Sigmoid colon (tissue), 7 donors: ENCODE measurements around the gene DDX1. TPM values are rescaled to one million over a fixed set of nuclear protein-coding genes. Genes with fewer than 3 reads are reported as not detected.

ENCODE experiments used
- DNase-seq: peaks from one replicate; pipeline ENCODE4 v3.0.0-alpha.2; 2019
- H3K27ac ChIP-seq, 4 donors: fragments of 200-600 bp; sonication (generic); one replicate each; pipeline ENCODE4 v1.5.1; 2016 to 2019; ENCODE audit warnings: mild to moderate bottlenecking in 1 of 4
- H3K27me3 ChIP-seq, 3 donors: fragments of 200-600 bp; sonication (generic); one replicate each; pipeline ENCODE4 v1.5.1; 2019; ENCODE audit warnings: mild to moderate bottlenecking in 1 of 3
- H3K36me3 ChIP-seq, 4 donors: fragments of 200-600 bp; sonication (generic); one replicate each; pipeline ENCODE4 v1.5.1; 2016 to 2019
- H3K4me1 ChIP-seq, 4 donors: fragments of 200-600 bp; sonication (generic); one replicate each; pipeline ENCODE4 v1.5.1; 2017 to 2019
- H3K4me3 ChIP-seq, 4 donors: fragments of 200-600 bp; sonication (generic); one replicate each; pipeline ENCODE4 v1.5.1; 2017 to 2019; ENCODE audit warnings: mild to moderate bottlenecking in 2 of 4, moderate library complexity in 1 of 4
- H3K9me3 ChIP-seq, 4 donors: fragments of 200-600 bp in 3 of 4; sonication (generic) in 3 of 4; one replicate each; pipeline versions ENCODE4 v1.5.1 to v1.6.1; 2013 to 2019
- EP300 ChIP-seq, 4 donors: sonication (generic); formaldehyde crosslinking; IDR thresholded peaks; one replicate each; pipeline ENCODE4 v1.6.1; 2017; ENCODE audit warnings: antibody characterized with exemption in 4 of 4
- POLR2A ChIP-seq, 2 donors: fragments of 450-650 bp; IDR thresholded peaks; one replicate each; pipeline ENCODE4 v1.6.1; 2016; ENCODE audit warnings: antibody characterized with exemption in 2 of 2, mild to moderate bottlenecking in 2 of 2, moderate library complexity in 2 of 2
- POLR2AphosphoS5 ChIP-seq, 4 donors: sonication (generic); formaldehyde crosslinking; IDR thresholded peaks; one replicate each; pipeline ENCODE4 v1.6.1; 2017; ENCODE audit warnings: antibody characterized with exemption in 4 of 4
- WGBS, 2 donors: extraction: QIAGEN DNeasy Blood & Tissue Kit; methylation state at CpG; one replicate each; pipeline ENCODE4 v1.1.7; 2013; 5-methylcytosine and 5-hydroxymethylcytosine counted together
- intact Hi-C: fragments of 100-400 bp; cut with DNase I; formaldehyde crosslinking; loops from one replicate; pipeline ENCODE4 v1.15.1; 2023
- polyA plus RNA-seq, 3 donors: library from polyadenylated mRNA; stranded (reverse); fragments of 200-250 nt; gene quantifications; one replicate each; pipeline ENCODE4 v1.2.3, GENCODE V29; 2013
- total RNA-seq, 4 donors: library from RNA; depleted of rRNA; stranded (reverse); fragments of >200 nt; gene quantifications; one replicate each; pipeline ENCODE4 v1.1.0, GENCODE V29; 2016
- TF ChIP-seq, protein P1 (sequence below), 4 experiments: fragments of 450-650 bp in 3 of 4; fragments of 200-600 bp in 1 of 4; IDR thresholded peaks; one replicate each; pipeline ENCODE4 v1.5.1; 2016 to 2019; ENCODE audit warnings: antibody characterized with exemption in 4 of 4, mild to moderate bottlenecking in 3 of 4, moderate library complexity in 2 of 4
- donor health status: healthy with polysubstance abuse.
- donor health status: Bipolar disorder and iron deficiency.
- donor health status: healthy.

The DDX1 gene
- total and polyA plus RNA-seq, 7 donors = 59.2 to 104 (median 67.9) TPM

DNA sequence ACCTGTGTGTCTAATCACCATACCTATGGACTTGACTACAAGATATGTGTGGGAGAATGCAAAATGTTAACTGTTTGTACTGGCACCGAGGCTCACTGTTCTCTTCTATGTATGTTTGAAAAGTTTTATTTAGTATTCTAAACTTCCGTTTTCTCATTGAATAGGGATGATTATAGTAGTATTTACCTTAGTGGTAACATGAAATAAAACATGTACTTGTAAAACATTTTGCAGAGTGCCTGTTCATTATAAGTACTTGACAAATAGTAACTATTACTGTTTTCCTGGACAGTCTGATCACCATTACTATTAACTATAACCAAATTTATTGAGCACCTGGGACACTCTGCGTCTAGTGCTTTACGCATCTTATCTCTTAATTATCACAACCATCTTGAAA is 24.8 kb downstream of the DDX1 start:
- no peak overlapping the region for H3K4me3 ChIP-seq
- no peak for TF ChIP-seq POLR2AphosphoS5 (IDR thresholded peaks at IDR 0.05)
- no peak for TF ChIP-seq EP300 (IDR thresholded peaks at IDR 0.05)
- TF ChIP-seq, protein P1, sequence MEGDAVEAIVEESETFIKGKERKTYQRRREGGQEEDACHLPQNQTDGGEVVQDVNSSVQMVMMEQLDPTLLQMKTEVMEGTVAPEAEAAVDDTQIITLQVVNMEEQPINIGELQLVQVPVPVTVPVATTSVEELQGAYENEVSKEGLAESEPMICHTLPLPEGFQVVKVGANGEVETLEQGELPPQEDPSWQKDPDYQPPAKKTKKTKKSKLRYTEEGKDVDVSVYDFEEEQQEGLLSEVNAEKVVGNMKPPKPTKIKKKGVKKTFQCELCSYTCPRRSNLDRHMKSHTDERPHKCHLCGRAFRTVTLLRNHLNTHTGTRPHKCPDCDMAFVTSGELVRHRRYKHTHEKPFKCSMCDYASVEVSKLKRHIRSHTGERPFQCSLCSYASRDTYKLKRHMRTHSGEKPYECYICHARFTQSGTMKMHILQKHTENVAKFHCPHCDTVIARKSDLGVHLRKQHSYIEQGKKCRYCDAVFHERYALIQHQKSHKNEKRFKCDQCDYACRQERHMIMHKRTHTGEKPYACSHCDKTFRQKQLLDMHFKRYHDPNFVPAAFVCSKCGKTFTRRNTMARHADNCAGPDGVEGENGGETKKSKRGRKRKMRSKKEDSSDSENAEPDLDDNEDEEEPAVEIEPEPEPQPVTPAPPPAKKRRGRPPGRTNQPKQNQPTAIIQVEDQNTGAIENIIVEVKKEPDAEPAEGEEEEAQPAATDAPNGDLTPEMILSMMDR (IDR thresholded peaks at IDR 0.05) = no peak
- no peak for TF ChIP-seq POLR2A (IDR thresholded peaks at IDR 0.05)
- H3K9me3 ChIP-seq = no peaks in the 10 kb centered on the region
- H3K36me3 ChIP-seq = peaks cover 21 to 79% (median 29%) of the 10 kb centered on the region in 4 donors
- DNase-seq = no peak
- no peaks in the 10 kb centered on the region for H3K27me3 ChIP-seq
- H3K4me1 ChIP-seq = no peaks in the 10 kb centered on the region
- H3K27ac ChIP-seq = no peak overlapping the region
- 89 to 91% methylated on average over 4 of the region's 4 CpGs for WGBS, 2 donors
- intact Hi-C loops = no loop called here

DNA sequence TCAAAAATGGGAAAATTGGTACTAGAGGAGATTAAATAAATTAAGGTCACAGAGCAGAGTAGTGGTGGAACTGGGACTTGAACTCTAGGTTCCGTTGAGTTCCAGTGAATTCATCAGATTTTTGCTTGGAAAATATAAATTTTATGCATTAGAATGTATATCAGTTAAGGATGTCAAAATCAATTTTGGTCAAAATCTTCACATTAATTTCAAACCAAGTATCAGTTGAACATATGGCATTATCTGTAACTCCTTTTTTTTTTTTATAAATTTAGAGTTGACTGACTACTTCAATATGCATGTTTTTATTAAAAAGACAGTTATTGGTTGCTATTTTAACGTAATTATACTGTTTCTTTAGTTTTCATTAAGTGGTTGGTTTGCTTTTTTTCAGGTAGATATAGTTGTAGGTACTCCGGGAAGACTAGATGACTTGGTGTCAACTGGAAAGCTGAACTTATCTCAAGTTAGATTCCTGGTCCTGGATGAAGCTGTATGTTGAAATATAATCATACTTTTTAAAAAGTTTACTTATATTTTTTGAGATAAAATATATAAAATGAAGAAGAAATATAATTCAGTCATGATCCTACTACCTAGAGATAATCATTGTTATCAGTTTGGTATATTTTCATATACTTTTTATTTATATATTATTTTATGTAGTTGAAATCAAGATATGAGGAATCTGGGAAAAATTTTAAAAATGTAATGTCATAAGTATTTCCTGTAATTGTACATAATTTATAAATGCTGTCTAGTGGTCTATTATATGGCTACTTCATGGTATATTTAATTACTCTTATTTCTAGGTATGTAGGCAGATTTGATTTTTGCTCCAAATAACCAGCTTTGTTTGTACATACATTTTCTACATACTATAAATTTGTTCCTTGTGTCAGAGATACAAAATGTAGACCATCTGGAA is 25.4 kb downstream of the DDX1 start:
- no peak for TF ChIP-seq POLR2AphosphoS5 (IDR thresholded peaks at IDR 0.05)
- TF ChIP-seq, protein P1 (IDR thresholded peaks at IDR 0.05) = no peak
- TF ChIP-seq POLR2A (IDR thresholded peaks at IDR 0.05) = no peak
- TF ChIP-seq EP300 (IDR thresholded peaks at IDR 0.05) = no peak

DNA sequence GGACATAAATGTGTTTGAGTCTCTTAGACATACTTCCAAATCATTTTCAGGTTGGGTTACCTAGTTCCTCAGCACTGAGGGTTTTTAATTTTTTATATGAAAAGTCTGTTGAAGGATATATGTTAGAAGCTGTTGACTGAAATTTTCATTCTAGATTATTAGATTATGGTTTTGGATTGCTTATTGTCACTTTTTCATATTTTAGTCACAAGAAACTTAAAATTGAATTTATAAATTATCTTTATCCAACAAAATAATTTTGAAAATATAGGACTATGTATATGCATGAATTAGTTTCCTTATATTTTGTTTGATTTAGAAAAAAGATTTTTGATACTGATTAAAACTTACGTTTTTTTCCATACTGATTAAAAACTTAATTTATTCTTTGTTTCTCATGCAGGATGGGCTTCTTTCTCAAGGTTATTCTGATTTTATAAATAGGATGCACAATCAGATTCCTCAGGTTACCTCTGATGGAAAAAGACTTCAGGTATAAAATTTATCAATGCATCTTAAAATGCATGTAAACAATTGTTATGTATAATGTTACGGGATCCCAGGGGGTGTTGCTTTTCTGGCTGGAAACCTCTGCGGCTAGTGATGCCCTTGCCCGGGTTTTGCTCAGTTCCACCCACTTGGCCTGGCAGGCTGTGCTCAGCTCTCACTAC is 26.2 kb downstream of the DDX1 start:
- WGBS, 2 donors = 97% methylated on average over 4 of the region's 4 CpGs
- H3K4me3 ChIP-seq = no peak overlapping the region
- H3K4me1 ChIP-seq = no peaks in the 10 kb centered on the region
- DNase-seq = no peak
- no peaks in the 10 kb centered on the region for H3K9me3 ChIP-seq
- H3K27me3 ChIP-seq = no peaks in the 10 kb centered on the region
- H3K27ac ChIP-seq = no peak overlapping the region
- H3K36me3 ChIP-seq = peaks cover 25 to 94% (median 37%) of the 10 kb centered on the region in 4 donors
- TF ChIP-seq POLR2A (IDR thresholded peaks at IDR 0.05) (no peak), EP300 (IDR thresholded peaks at IDR 0.05) (no peak), POLR2AphosphoS5 (IDR thresholded peaks at IDR 0.05) (no peak)
- TF ChIP-seq, protein P1 (IDR thresholded peaks at IDR 0.05) = no peak
- intact Hi-C loops = no loop called here

More for the DNA sequence above, 25.4 kb downstream of the DDX1 start:
- no peak overlapping the region for H3K27ac ChIP-seq
- 94 to 96% methylated on average over 3 of the region's 3 CpGs for WGBS, 2 donors
- H3K36me3 ChIP-seq = peaks cover 21 to 86% (median 33%) of the 10 kb centered on the region in 4 donors
- no peak overlapping the region for H3K4me3 ChIP-seq
- no peak for DNase-seq
- no peaks in the 10 kb centered on the region for H3K4me1 ChIP-seq
- intact Hi-C loops = no loop called here
- no peaks in the 10 kb centered on the region for H3K9me3 ChIP-seq
- H3K27me3 ChIP-seq = no peaks in the 10 kb centered on the region

DNA sequence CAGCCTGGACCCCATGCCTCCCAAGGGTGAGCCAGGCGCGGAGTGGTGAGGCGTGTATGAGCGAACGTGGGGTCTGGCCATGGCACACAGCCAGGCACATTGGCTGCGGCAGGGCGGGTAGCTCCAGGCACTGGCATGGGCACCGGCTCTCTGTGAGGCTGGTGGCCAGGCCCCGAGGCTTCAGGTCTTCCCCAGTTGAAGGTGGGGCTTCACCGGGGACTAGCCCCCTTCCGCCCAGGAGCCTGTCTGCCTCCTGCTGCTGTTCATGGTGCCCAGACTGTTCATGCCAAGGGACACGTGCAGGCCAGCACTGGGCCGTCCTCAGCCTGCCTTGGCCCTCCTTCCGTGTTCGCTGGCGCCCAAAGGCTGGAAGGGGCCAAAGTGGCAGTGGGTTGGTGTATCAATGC is 26.8 kb downstream of the DDX1 start:
- DNase-seq = no peak
- Histone ChIP-seq H3K4me1 (no peaks in the 10 kb centered on the region), H3K27me3 (no peaks in the 10 kb centered on the region), H3K9me3 (no peaks in the 10 kb centered on the region), H3K27ac (no peak overlapping the region), H3K4me3 (no peak overlapping the region), H3K36me3 (peaks cover 28 to 94% (median 39%) of the 10 kb centered on the region in 4 donors)
- TF ChIP-seq EP300 (IDR thresholded peaks at IDR 0.05) = no peak
- TF ChIP-seq, protein P1 (IDR thresholded peaks at IDR 0.05) = no peak
- no peak for TF ChIP-seq POLR2AphosphoS5 (IDR thresholded peaks at IDR 0.05)
- TF ChIP-seq POLR2A (IDR thresholded peaks at IDR 0.05) = no peak
- intact Hi-C loops = no loop called here
- 95 to 98% methylated on average over 16 of the region's 16 CpGs for WGBS, 2 donors
